A673 (cell line): Measurements from ENCODE around the gene ITFG1.

Experiments used
- EZH2 ChIP-seq: fragments of 200-600 bp; sonication (generic); IDR thresholded peaks from 2 replicates; pipeline ENCODE4 v1.6.1; 2017; ENCODE audit warnings: borderline replicate concordance, low read depth, mild to moderate bottlenecking, mixed read lengths, antibody characterized with exemption, low read length; ENCODE audit not compliant: poor library complexity, severe bottlenecking
- TF ChIP-seq, protein P1 (sequence below): fragments of 300-800, 200-600 bp; sonication (generic); conservative IDR thresholded peaks from 2 replicates; pipeline ENCODE4 v1.5.1; 2017; ENCODE audit warnings: low read depth, mild to moderate bottlenecking, antibody characterized with exemption, low read length, moderate library complexity, mixed read lengths

DNA sequence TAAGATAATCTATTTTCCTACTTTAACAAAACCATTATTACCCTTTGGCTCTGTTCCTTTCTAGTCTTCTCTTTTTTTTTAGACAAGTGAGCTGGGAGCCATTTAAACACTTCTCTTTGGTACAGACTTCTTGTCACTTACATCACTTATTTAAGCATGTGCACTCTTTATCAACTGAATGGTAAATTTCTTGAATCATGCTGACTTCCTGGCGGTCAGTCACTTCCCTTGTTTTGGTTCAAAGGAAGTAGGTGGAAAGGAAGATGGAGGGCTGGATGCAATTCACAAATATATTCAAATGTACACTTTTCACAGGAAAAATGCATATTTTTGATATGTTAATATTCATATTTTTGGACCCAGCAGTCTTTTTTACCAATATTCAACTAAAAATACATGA is 97.1 kb downstream of the ITFG1 start:
- TF ChIP-seq, protein P1, sequence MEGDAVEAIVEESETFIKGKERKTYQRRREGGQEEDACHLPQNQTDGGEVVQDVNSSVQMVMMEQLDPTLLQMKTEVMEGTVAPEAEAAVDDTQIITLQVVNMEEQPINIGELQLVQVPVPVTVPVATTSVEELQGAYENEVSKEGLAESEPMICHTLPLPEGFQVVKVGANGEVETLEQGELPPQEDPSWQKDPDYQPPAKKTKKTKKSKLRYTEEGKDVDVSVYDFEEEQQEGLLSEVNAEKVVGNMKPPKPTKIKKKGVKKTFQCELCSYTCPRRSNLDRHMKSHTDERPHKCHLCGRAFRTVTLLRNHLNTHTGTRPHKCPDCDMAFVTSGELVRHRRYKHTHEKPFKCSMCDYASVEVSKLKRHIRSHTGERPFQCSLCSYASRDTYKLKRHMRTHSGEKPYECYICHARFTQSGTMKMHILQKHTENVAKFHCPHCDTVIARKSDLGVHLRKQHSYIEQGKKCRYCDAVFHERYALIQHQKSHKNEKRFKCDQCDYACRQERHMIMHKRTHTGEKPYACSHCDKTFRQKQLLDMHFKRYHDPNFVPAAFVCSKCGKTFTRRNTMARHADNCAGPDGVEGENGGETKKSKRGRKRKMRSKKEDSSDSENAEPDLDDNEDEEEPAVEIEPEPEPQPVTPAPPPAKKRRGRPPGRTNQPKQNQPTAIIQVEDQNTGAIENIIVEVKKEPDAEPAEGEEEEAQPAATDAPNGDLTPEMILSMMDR: no peak
- TF ChIP-seq EZH2: no peak
